Endometrium (tissue), 2 donors: ENCODE data around the gene KCNK10.
"Not testable (repeated sequence)": the region's sequence is repeated elsewhere in the genome, so short reads cannot be mapped to it uniquely, and the experiment has no call there.

Source experiments
- FAIRE-seq: peaks from 2 replicates; lab custom pipeline; 2012; peaks lifted over from hg19 to GRCh38; lab: Jason Lieb, UNC
- donor health status: control.
- donor health status: control.

Gene KCNK10

DNA sequence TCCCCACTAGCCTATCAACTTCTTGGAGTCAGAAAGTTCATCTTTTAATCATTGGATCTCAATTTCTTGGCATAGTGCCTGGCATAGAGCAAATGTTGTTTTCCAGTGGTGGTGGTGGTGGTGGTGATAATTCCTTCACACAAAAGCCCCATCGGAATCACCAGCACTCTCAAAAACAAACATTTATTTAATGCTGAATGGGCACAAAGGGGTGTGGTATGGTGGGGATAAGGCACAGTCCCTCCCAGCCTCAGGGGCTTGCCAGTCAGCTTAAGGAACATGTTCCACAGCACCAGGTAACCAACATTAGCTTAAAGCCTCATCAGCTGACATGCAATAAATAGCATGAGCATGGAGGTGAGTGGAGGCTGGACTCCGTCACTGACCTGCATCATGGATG lies 56.6 kb downstream of the KCNK10 start:
- FAIRE-seq: no peak

DNA sequence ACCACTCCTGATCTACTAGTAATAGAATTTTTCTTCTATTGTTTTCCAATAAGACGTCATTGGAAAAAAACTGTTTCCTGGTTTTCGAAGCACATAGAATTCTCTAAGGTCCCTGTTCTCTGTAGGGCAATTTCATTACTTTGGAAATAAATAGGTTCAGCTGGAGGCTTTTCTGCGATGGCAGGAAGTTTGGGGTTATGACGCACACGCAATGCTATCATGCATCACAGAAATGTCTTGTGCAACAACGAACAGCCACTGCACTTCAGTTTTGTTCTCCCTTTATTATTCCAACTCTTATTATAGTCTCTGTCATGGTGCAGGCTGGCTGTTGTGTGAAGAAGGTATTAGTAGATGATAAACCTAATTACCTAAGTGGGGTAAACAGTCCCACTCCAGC lies 59.0 kb downstream of the KCNK10 start:
- FAIRE-seq: no peak

GRCh38 chr14:88261302-88261701 lies 61.8 kb downstream of the KCNK10 start:
- not testable (repeated sequence) for FAIRE-seq

- no peak for FAIRE-seq
Observed at GRCh38 chr14:88258021-88258420, 65.0 kb downstream of the KCNK10 start.

GRCh38 chr14:88256997-88257950 lies 65.8 kb downstream of the KCNK10 start:
- FAIRE-seq: no peak

DNA sequence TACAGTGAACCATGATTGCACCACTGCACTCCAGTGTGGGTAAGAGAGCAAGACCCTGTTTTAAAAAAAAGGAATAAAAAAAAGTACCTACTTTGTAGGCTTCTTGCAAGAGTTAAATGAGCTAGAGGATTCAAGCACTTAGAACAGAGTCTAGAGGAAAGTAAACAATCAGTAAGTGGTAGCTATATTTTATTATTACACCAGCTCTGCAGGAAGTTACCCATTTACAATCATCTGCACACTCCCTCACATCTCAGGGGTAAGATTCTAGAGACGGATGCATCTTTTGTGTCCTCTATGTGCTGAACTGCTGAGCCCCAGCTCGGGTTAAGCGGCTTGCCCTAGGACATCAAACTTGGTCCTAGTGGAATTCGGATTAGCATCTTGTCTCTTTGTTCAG lies 67.3 kb downstream of the KCNK10 start:
- no peak for FAIRE-seq

GRCh38 chr14:88255196-88255595 lies 67.9 kb downstream of the KCNK10 start:
- FAIRE-seq: no peak

DNA sequence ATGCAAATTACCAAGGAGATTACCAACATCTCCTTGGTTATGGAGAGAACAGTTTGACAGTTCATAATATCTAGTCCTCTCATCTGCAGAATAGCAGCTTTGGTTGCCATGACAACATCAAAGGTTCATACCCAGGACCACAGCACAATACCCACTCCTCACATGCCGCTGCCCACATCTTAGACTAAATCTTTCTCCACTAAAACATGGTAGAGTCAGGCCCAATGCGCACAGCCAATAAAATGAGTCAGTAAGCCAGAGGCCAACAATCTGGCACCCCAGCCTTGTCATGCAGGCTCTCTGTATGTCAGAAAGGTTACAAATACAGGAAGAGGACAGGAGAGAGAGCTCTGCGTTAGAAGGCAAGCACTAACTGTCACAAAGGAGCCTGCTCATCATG lies 70.6 kb downstream of the KCNK10 start:
- no peak for FAIRE-seq

DNA sequence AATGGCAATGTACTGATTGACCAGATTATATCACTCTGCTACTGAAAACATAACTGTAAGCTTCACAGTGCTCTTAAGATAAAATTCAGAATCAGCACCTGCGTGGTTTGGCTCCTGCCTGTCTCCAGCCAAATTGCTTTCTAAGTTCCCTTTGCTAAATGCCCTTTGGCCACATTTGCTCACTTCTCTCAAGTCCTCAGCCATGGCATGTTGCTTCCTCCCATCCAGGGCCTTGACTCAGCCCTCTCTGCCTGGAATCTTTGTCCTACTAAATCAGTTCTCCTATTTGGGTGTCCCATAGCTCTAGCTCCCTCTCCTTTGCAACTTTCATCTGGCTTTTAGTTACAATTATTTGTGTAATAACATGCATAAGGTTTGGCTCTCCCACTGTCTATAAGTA lies 71.4 kb downstream of the KCNK10 start:
- no peak for FAIRE-seq

GRCh38 chr14:88249266-88249665 lies 73.8 kb downstream of the KCNK10 start:
- FAIRE-seq: no peak

GRCh38 chr14:88248606-88249005 lies 74.5 kb downstream of the KCNK10 start:
- FAIRE-seq: no peak

DNA sequence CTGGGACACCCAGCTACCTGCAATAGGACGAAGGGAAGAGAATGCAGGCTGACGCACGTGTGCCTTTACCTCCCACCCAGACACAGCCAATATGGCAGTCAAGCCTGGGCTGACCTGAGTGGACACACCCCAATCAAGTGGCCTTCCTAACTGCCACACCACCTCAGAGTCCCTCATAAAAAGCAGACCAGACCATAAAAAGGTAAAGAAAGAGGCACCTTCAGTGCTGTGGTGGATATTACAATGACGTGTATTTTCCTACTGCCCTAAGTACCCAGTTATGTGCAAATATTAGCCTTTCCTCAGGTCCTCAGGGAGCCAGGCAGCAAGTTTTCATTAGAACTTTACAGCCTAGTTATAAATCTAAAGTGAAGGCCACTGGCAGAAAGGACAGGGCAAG lies 75.8 kb downstream of the KCNK10 start:
- no peak for FAIRE-seq

DNA sequence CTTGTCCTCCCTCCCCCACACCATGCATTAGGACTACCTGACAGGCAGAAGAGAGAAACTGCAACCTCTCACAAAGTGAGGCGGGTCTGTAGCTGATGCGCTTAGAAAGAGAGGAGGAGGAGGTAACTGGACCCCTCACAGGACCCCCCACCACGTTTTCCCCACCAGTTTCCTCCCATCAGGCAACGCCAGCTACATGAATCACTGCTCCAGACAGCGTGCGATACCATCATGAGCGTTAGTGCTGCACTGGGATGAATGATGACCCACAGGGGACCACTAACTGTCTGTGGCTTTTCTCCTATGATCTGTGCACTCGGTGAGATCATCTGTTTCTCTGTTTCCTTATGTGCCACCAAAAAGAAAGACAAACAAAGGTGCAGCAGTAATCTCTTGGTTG lies 77.7 kb downstream of the KCNK10 start:
- no peak for FAIRE-seq

GRCh38 chr14:88243946-88244345 lies 79.1 kb downstream of the KCNK10 start:
- FAIRE-seq: no peak

GRCh38 chr14:88242446-88242845 lies 80.6 kb downstream of the KCNK10 start:
- no peak for FAIRE-seq

GRCh38 chr14:88241810-88242209 lies 81.3 kb downstream of the KCNK10 start:
- FAIRE-seq: no peak

GRCh38 chr14:88234442-88234841 lies 88.6 kb downstream of the KCNK10 start:
- FAIRE-seq: no peak

DNA sequence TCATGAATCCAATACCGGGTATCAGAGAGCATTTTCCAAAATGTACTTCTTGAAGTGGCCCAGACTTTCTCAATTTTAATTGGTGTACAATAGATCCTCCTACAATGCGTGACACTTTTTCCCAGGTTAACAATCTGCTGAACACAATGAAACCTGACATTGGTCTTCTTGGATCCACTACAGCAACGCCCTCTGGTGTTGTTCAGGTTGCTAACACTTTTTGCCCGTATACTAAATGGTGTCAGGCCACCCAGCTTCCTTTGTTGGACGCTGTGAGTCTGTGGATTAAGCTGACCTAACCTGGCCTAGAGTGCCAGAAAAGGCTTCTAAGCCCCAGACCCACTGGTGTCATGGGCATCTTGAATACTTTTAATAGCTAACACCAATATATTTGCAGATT lies 89.2 kb downstream of the KCNK10 start:
- FAIRE-seq: no peak

- no peak for FAIRE-seq
Observed at GRCh38 chr14:88232771-88233170, 90.3 kb downstream of the KCNK10 start.

- no peak for FAIRE-seq
Observed at GRCh38 chr14:88231603-88232002, 91.5 kb downstream of the KCNK10 start.

- FAIRE-seq: no peak
Observed at GRCh38 chr14:88229428-88229827, 93.6 kb downstream of the KCNK10 start.

GRCh38 chr14:88228522-88229236 lies 94.4 kb downstream of the KCNK10 start:
- no peak for FAIRE-seq

DNA sequence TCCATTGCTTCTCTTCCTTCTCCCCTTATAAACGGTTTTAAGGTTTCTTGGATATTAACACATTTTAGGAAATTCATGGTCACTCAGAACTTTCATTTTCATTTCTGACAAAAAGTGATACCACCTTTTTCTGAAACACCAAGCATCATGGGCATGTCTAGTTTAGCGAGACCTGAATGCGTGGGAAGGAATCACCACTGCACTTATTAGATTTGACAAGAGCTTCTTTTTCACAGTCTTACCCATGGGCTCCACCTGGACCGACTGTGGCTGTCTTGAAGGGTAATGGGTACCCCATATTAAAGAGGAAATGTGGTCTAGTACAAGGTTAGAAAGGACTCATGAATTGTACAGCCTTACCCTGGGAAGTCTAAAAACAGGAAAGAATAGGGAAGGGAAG lies 95.4 kb downstream of the KCNK10 start:
- no peak for FAIRE-seq
